ENCODE measurements around the gene OLFM3. TPM values are rescaled to one million over a fixed set of nuclear protein-coding genes. Genes with fewer than 3 reads are reported as not detected.

Gene OLFM3
- total RNA-seq, 2 experiments from 2014 or later, result not detected

- DNase-seq (no peak), ATAC-seq (no peak)
- H3K27ac Mint-ChIP-seq, result no peak overlapping the region
- CTCF ChIA-PET, result no interaction called here
- H3K4me1 Mint-ChIP-seq, result no peaks in the 10 kb centered on the region
- no peaks in the 10 kb centered on the region for H3K27me3 Mint-ChIP-seq
- H3K4me3 Mint-ChIP-seq, result no peak overlapping the region
- no peaks in the 10 kb centered on the region for H3K9me3 Mint-ChIP-seq (ENCODE audit: low read depth)
- no peaks in the 10 kb centered on the region for H3K36me3 Mint-ChIP-seq
Observed at GRCh38 chr1:101797722-101798121, 199.0 kb downstream of the OLFM3 start.

- no peaks in the 10 kb centered on the region for H3K36me3 Mint-ChIP-seq
- ATAC-seq, result no peak
- H3K27ac Mint-ChIP-seq, result no peak overlapping the region
- H3K4me1 Mint-ChIP-seq, result no peaks in the 10 kb centered on the region
- DNase-seq, result no peak
- H3K9me3 Mint-ChIP-seq (ENCODE audit: low read depth), result no peaks in the 10 kb centered on the region
- H3K27me3 Mint-ChIP-seq, result no peaks in the 10 kb centered on the region
- no peak overlapping the region for H3K4me3 Mint-ChIP-seq
- CTCF ChIA-PET, result no interaction called here
Observed at GRCh38 chr1:101781201-101781831, 215.4 kb downstream of the OLFM3 start.

- H3K4me1 Mint-ChIP-seq, result no peaks in the 10 kb centered on the region
- no peaks in the 10 kb centered on the region for H3K27me3 Mint-ChIP-seq
- ATAC-seq, result no peak
- no peaks in the 10 kb centered on the region for H3K9me3 Mint-ChIP-seq (ENCODE audit: low read depth)
- no peaks in the 10 kb centered on the region for H3K36me3 Mint-ChIP-seq
- H3K4me3 Mint-ChIP-seq, result no peak overlapping the region
- no peak overlapping the region for H3K27ac Mint-ChIP-seq
- CTCF ChIA-PET, result no interaction called here
- DNase-seq, result no peak
Observed at GRCh38 chr1:101769520-101769919, 227.2 kb downstream of the OLFM3 start.

- Mint-ChIP-seq H3K27ac (no peak overlapping the region), H3K9me3 (ENCODE audit: low read depth) (no peaks in the 10 kb centered on the region), H3K4me3 (no peak overlapping the region), H3K36me3 (no peaks in the 10 kb centered on the region), H3K4me1 (no peaks in the 10 kb centered on the region), H3K27me3 (no peaks in the 10 kb centered on the region)
- DNase-seq, result no peak
- no peak for ATAC-seq
- CTCF ChIA-PET, result no interaction called here
Observed at GRCh38 chr1:101757985-101758384, 238.7 kb downstream of the OLFM3 start.

- no peak for ATAC-seq
- no peak for DNase-seq
- CTCF ChIA-PET, result no interaction called here
- no peak overlapping the region for H3K27ac Mint-ChIP-seq
- H3K4me1 Mint-ChIP-seq, result no peaks in the 10 kb centered on the region
- no peak overlapping the region for H3K4me3 Mint-ChIP-seq
- H3K9me3 Mint-ChIP-seq (ENCODE audit: low read depth), result no peaks in the 10 kb centered on the region
- H3K36me3 Mint-ChIP-seq, result no peaks in the 10 kb centered on the region
- H3K27me3 Mint-ChIP-seq, result no peaks in the 10 kb centered on the region
Observed at GRCh38 chr1:101756411-101756810, 240.3 kb downstream of the OLFM3 start.
